Vagina (tissue), 2 donors: ENCODE results near the gene ADARB2. TPM values are rescaled to one million over a fixed set of nuclear protein-coding genes. Genes with fewer than 3 reads are reported as not detected.

Experiments used
- DNase-seq, 2 donors: peaks; one replicate each; pipeline ENCODE4 v3.0.0-alpha.2; 2017; ENCODE audit errors: extremely low spot score in 2 of 2
- H3K27ac ChIP-seq: fragments of 200-600 bp; sonication (generic); one replicate; pipeline ENCODE4 v1.5.1; 2019
- H3K27me3 ChIP-seq: fragments of 200-600 bp; sonication (generic); one replicate; pipeline ENCODE4 v1.5.1; 2019
- H3K36me3 ChIP-seq, 2 donors: fragments of 200-600 bp; sonication (generic); one replicate each; pipeline ENCODE4 v1.5.1; 2017 to 2019
- H3K4me1 ChIP-seq: fragments of 200-600 bp; sonication (generic); one replicate; pipeline ENCODE4 v1.5.1; 2019
- H3K4me3 ChIP-seq, 2 donors: fragments of 200-600 bp; sonication (generic); 1 replicate in 1 of 2; 2 replicates in 1 of 2; pipeline ENCODE4 v1.5.1; 2016 to 2019
- H3K9me3 ChIP-seq: fragments of 200-600 bp; sonication (generic); one replicate; pipeline ENCODE4 v1.5.1; 2019
- CTCF ChIP-seq, 3 experiments: fragments of 450-650 bp in 2 of 3; fragments of 200-600 bp in 1 of 3; sonication (generic) in 1 of 3; IDR thresholded peaks; one replicate each; pipeline ENCODE4 v1.5.1; 2017 to 2019; ENCODE audit warnings: antibody characterized with exemption in 3 of 3, mild to moderate bottlenecking in 2 of 3, moderate library complexity in 2 of 3
- POLR2A ChIP-seq, 2 donors: fragments of 450-650 bp; IDR thresholded peaks; one replicate each; pipeline ENCODE4 v1.6.1; 2017; ENCODE audit warnings: antibody characterized with exemption in 2 of 2, mild to moderate bottlenecking in 2 of 2, moderate library complexity in 2 of 2
- POLR2AphosphoS5 ChIP-seq, 2 donors: sonication (generic); formaldehyde crosslinking; IDR thresholded peaks; one replicate each; pipeline ENCODE4 v1.9.0; 2017; ENCODE audit warnings: antibody characterized with exemption in 2 of 2, mild to moderate bottlenecking in 2 of 2, low read depth in 1 of 2; ENCODE audit not compliant: insufficient read depth in 1 of 2
- intact Hi-C: fragments of 100-400 bp; cut with DNase I; formaldehyde crosslinking; loops from one replicate; pipeline ENCODE4 v1.15.1; 2023
- total RNA-seq: library from RNA; depleted of rRNA; stranded (reverse); fragments of >200 nt; gene quantifications from one replicate; pipeline ENCODE4 v1.2.3, GENCODE V29; 2016

The ADARB2 gene
- total RNA-seq, 1 donor from 2014 or later, result 3.4 TPM

- Histone ChIP-seq H3K36me3 (no peaks in the 10 kb centered on the region), H3K4me3 (no peak overlapping the region), H3K4me1 (peaks cover 7% of the 10 kb centered on the region), H3K9me3 (no peaks in the 10 kb centered on the region), H3K27me3 (no peaks in the 10 kb centered on the region), H3K27ac (no peak overlapping the region)
- TF ChIP-seq CTCF (IDR thresholded peaks at IDR 0.05) (no peak), POLR2A (IDR thresholded peaks at IDR 0.05) (no peak), POLR2AphosphoS5 (IDR thresholded peaks at IDR 0.05; ENCODE audit: insufficient read depth in 1 of 2, low read depth in 1 of 2) (no peak)
- no peak for DNase-seq
- intact Hi-C loops, result no loop called here
These were observed 439.6 kb downstream of the ADARB2 start for GRCh38 chr10:1297566-1298301.

GRCh38 chr10:1295756-1296480, 441.4 kb downstream of the ADARB2 start:
- no peaks in the 10 kb centered on the region for H3K27me3 ChIP-seq

GRCh38 chr10:1294748-1295147, 442.6 kb downstream of the ADARB2 start:
- intact Hi-C loops, result no loop called here
- Histone ChIP-seq H3K4me1 (peaks cover 14% of the 10 kb centered on the region), H3K27me3 (no peaks in the 10 kb centered on the region), H3K27ac (no peak overlapping the region), H3K36me3 (no peaks in the 10 kb centered on the region), H3K4me3 (no peak overlapping the region), H3K9me3 (no peaks in the 10 kb centered on the region)
- no peak for DNase-seq
- no peak for TF ChIP-seq CTCF (IDR thresholded peaks at IDR 0.05)
- TF ChIP-seq POLR2AphosphoS5 (IDR thresholded peaks at IDR 0.05; ENCODE audit: insufficient read depth in 1 of 2, low read depth in 1 of 2), result no peak
- no peak for TF ChIP-seq POLR2A (IDR thresholded peaks at IDR 0.05)

More at GRCh38 chr10:1295756-1296480, 441.4 kb downstream of the ADARB2 start:
- intact Hi-C loops, result no loop called here
- no peaks in the 10 kb centered on the region for H3K9me3 ChIP-seq
- no peaks in the 10 kb centered on the region for H3K36me3 ChIP-seq
- no peak overlapping the region for H3K27ac ChIP-seq
- no peak for TF ChIP-seq POLR2AphosphoS5 (IDR thresholded peaks at IDR 0.05; ENCODE audit: insufficient read depth in 1 of 2, low read depth in 1 of 2)
- no peak for TF ChIP-seq POLR2A (IDR thresholded peaks at IDR 0.05)
- TF ChIP-seq CTCF (IDR thresholded peaks at IDR 0.05), result no peak
- no peak for DNase-seq
- H3K4me3 ChIP-seq, result no peak overlapping the region
- peaks cover 7% of the 10 kb centered on the region for H3K4me1 ChIP-seq

GRCh38 chr10:1293636-1294435, 443.5 kb downstream of the ADARB2 start:
- H3K27me3 ChIP-seq, result no peaks in the 10 kb centered on the region

More at GRCh38 chr10:1293636-1294435, 443.5 kb downstream of the ADARB2 start:
- peak overlapping the region in 1 of 2 donors; percentile 14 for H3K4me3 ChIP-seq
- TF ChIP-seq CTCF (IDR thresholded peaks at IDR 0.05) (no peak), POLR2A (IDR thresholded peaks at IDR 0.05) (no peak), POLR2AphosphoS5 (IDR thresholded peaks at IDR 0.05; ENCODE audit: insufficient read depth in 1 of 2, low read depth in 1 of 2) (no peak)
- no peak for DNase-seq
- peak overlapping the region; percentile 50 for H3K27ac ChIP-seq
- intact Hi-C loops, result no loop called here
- H3K36me3 ChIP-seq, result no peaks in the 10 kb centered on the region
- no peaks in the 10 kb centered on the region for H3K9me3 ChIP-seq
- peaks cover 21% of the 10 kb centered on the region for H3K4me1 ChIP-seq
